NB4 (cell line): ENCODE data around the gene CYP46A1.

ENCODE experiments used
- MYC ChIP-seq: IDR thresholded peaks from 2 replicates; pipeline ENCODE4 v1.6.1; 2011; ENCODE audit warnings: low read depth, low read length
- TF ChIP-seq, protein P1 (sequence below): IDR thresholded peaks from one replicate; pipeline ENCODE4 v1.5.1; 2012; ENCODE audit warnings: low read depth, low read length

DNA sequence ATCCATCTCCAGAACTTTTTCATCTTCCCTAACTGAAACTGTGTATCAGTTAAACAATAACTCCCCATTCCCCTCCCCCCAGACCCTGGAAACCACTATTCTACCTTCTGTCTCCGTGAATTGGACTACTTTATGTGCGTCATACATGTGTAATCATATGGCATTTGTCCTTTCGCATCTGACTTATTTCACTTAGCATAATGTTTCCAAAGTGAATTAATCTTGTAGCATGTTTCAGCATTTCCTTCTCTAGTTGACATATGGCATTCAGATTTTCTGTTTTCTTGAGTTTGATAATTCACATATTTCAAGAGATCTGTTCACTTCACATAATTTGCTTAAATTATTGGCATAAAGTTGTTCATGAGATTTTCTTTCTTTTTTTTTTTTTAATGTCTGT lies 9.8 kb downstream of the CYP46A1 start:
- TF ChIP-seq, protein P1, sequence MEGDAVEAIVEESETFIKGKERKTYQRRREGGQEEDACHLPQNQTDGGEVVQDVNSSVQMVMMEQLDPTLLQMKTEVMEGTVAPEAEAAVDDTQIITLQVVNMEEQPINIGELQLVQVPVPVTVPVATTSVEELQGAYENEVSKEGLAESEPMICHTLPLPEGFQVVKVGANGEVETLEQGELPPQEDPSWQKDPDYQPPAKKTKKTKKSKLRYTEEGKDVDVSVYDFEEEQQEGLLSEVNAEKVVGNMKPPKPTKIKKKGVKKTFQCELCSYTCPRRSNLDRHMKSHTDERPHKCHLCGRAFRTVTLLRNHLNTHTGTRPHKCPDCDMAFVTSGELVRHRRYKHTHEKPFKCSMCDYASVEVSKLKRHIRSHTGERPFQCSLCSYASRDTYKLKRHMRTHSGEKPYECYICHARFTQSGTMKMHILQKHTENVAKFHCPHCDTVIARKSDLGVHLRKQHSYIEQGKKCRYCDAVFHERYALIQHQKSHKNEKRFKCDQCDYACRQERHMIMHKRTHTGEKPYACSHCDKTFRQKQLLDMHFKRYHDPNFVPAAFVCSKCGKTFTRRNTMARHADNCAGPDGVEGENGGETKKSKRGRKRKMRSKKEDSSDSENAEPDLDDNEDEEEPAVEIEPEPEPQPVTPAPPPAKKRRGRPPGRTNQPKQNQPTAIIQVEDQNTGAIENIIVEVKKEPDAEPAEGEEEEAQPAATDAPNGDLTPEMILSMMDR: no peak
- no peak for TF ChIP-seq MYC
